ENCODE results near the gene MON2.

Gene MON2

GRCh38 chr12:62435303-62436163, 31.1 kb upstream of the MON2 start:
- TF ChIP-seq FOXP2 (optimal IDR thresholded peaks at IDR 0.05; ENCODE audit: borderline replicate concordance, extremely low read depth, extremely low read length, insufficient read depth), result no peak
- no peak for TF ChIP-seq SIN3A (IDR thresholded peaks at IDR 0.05; ENCODE audit: borderline replicate concordance, insufficient read depth, low read length)
- TF ChIP-seq TAF1 (IDR thresholded peaks at IDR 0.05; ENCODE audit: borderline replicate concordance, insufficient read depth, low read length), result no peak
- no peak for TF ChIP-seq REST (IDR thresholded peaks at IDR 0.05; ENCODE audit: insufficient read depth in 1 of 2, low read depth in 2 of 2, low read length in 2 of 2)
- no peak for TF ChIP-seq POLR2AphosphoS5 (IDR thresholded peaks at IDR 0.05; ENCODE audit: low read depth, low read length)

GRCh38 chr12:62436164-62436503, 30.5 kb upstream of the MON2 start:
- no peak for TF ChIP-seq TAF1 (IDR thresholded peaks at IDR 0.05; ENCODE audit: borderline replicate concordance, insufficient read depth, low read length)
- no peak for TF ChIP-seq POLR2AphosphoS5 (IDR thresholded peaks at IDR 0.05; ENCODE audit: low read depth, low read length)
- no peak for TF ChIP-seq SIN3A (IDR thresholded peaks at IDR 0.05; ENCODE audit: borderline replicate concordance, insufficient read depth, low read length)
- TF ChIP-seq FOXP2 (optimal IDR thresholded peaks at IDR 0.05; ENCODE audit: borderline replicate concordance, extremely low read depth, extremely low read length, insufficient read depth), result no peak
- no peak for TF ChIP-seq REST (IDR thresholded peaks at IDR 0.05; ENCODE audit: insufficient read depth in 1 of 2, low read depth in 2 of 2, low read length in 2 of 2)

GRCh38 chr12:62438098-62438692, 28.4 kb upstream of the MON2 start:
- TF ChIP-seq REST (IDR thresholded peaks at IDR 0.05; ENCODE audit: insufficient read depth in 1 of 2, low read depth in 2 of 2, low read length in 2 of 2) (no peak), TAF1 (IDR thresholded peaks at IDR 0.05; ENCODE audit: borderline replicate concordance, insufficient read depth, low read length) (no peak), FOXP2 (optimal IDR thresholded peaks at IDR 0.05; ENCODE audit: borderline replicate concordance, extremely low read depth, extremely low read length, insufficient read depth) (no peak), POLR2AphosphoS5 (IDR thresholded peaks at IDR 0.05; ENCODE audit: low read depth, low read length) (no peak), SIN3A (IDR thresholded peaks at IDR 0.05; ENCODE audit: borderline replicate concordance, insufficient read depth, low read length) (no peak)

- TF ChIP-seq POLR2AphosphoS5 (IDR thresholded peaks at IDR 0.05; ENCODE audit: low read depth, low read length) (no peak), TAF1 (IDR thresholded peaks at IDR 0.05; ENCODE audit: borderline replicate concordance, insufficient read depth, low read length) (no peak), FOXP2 (optimal IDR thresholded peaks at IDR 0.05; ENCODE audit: borderline replicate concordance, extremely low read depth, extremely low read length, insufficient read depth) (no peak), REST (IDR thresholded peaks at IDR 0.05; ENCODE audit: insufficient read depth in 1 of 2, low read depth in 2 of 2, low read length in 2 of 2) (no peak), SIN3A (IDR thresholded peaks at IDR 0.05; ENCODE audit: borderline replicate concordance, insufficient read depth, low read length) (no peak)
Measured at GRCh38 chr12:62446754-62447452, 19.7 kb upstream of the MON2 start.

Measured in PFSK-1 (cell line).